Tibial nerve (tissue), 4 donors: ENCODE data around the gene GRIN2B. TPM values are rescaled to one million over a fixed set of nuclear protein-coding genes. Genes with fewer than 3 reads are reported as not detected.
A peak's percentile ranks its signal among the peaks of the same experiment; 100 is the strongest.

Source experiments
- DNase-seq, 2 donors: peaks; one replicate each; pipeline ENCODE4 v3.0.0-alpha.2; 2019; ENCODE audit warnings: low spot score in 2 of 2
- H3K27ac ChIP-seq, 4 donors: fragments of 200-600 bp; sonication (generic) in 3 of 4; one replicate each; pipeline ENCODE4 v1.5.1; 2017 to 2019; ENCODE audit warnings: mild to moderate bottlenecking in 1 of 4
- H3K27me3 ChIP-seq, 2 donors: fragments of 200-600 bp; sonication (generic) in 1 of 2; one replicate each; pipeline versions ENCODE4 v1.5.1 to v1.6.0; 2017 to 2019
- H3K36me3 ChIP-seq, 3 donors: fragments of 200-600 bp; sonication (generic); one replicate each; pipeline ENCODE4 v1.5.1; 2018 to 2019
- H3K4me1 ChIP-seq, 4 donors: fragments of 200-600 bp; sonication (generic) in 3 of 4; one replicate each; pipeline ENCODE4 v1.5.1; 2017 to 2019
- H3K4me3 ChIP-seq, 4 donors: fragments of 200-600 bp; sonication (generic) in 3 of 4; one replicate each; pipeline ENCODE4 v1.5.1; 2017 to 2019; ENCODE audit warnings: mild to moderate bottlenecking in 1 of 4, moderate library complexity in 1 of 4
- H3K9me3 ChIP-seq, 4 donors: fragments of 200-600 bp; sonication (generic) in 3 of 4; one replicate each; pipeline ENCODE4 v1.5.1; 2017 to 2019
- EP300 ChIP-seq, 2 donors: sonication (generic); formaldehyde crosslinking; IDR thresholded peaks; one replicate each; pipeline ENCODE4 v1.6.1; 2017; ENCODE audit warnings: antibody characterized with exemption in 2 of 2, mild to moderate bottlenecking in 1 of 2
- POLR2A ChIP-seq, 2 donors: fragments of 450-650 bp; IDR thresholded peaks; one replicate each; pipeline ENCODE4 v1.6.1; 2017; ENCODE audit warnings: antibody characterized with exemption in 2 of 2, mild to moderate bottlenecking in 2 of 2, moderate library complexity in 2 of 2
- WGBS, 2 donors: methylation state at CpG; one replicate each; pipeline ENCODE4 v1.1.5; 2018; 5-methylcytosine and 5-hydroxymethylcytosine counted together
- total RNA-seq, 4 donors: library from RNA; depleted of rRNA; stranded (reverse); fragments of >200 nt; gene quantifications; one replicate each; pipeline ENCODE4 v1.1.0, GENCODE V29; 2016
- TF ChIP-seq, protein P1 (sequence below), 5 experiments: fragments of 200-600 bp in 3 of 5; fragments of 450-650 bp in 2 of 5; sonication (generic) in 3 of 5; IDR thresholded peaks; one replicate each; pipeline ENCODE4 v1.5.1; 2016 to 2019; ENCODE audit warnings: antibody characterized with exemption in 5 of 5, mild to moderate bottlenecking in 3 of 5, moderate library complexity in 2 of 5

Gene GRIN2B
- total RNA-seq, 4 donors from 2014 or later: 0.39 to 2.6 (median 1.9) TPM

DNA sequence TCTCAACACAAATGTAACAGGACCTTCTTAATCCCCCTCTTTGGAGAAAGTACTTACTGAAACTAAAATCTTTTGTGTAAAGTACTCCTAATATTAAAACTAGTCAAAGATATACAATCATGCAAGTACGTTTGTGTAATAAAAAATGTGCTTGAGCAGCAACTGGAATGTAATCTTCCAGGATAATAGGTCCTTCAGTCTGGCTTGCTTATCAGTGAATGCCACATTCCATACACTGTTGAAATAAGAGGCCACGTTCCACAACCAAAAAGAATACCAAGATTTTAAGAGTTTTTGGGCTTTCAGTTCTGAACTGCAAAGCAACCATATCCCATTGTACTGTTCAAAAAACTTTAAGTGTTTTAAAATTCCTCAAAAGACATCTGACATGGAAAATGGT, 26.2 kb upstream of the GRIN2B start:
- Histone ChIP-seq H3K4me3 (no peak overlapping the region), H3K36me3 (no peaks in the 10 kb centered on the region), H3K9me3 (peaks cover 0 to 3% (median 0%) of the 10 kb centered on the region in 4 donors), H3K4me1 (no peaks in the 10 kb centered on the region), H3K27ac (no peak overlapping the region), H3K27me3 (no peaks in the 10 kb centered on the region)
- TF ChIP-seq POLR2A (IDR thresholded peaks at IDR 0.05) (no peak), EP300 (IDR thresholded peaks at IDR 0.05) (no peak)
- TF ChIP-seq, protein P1, sequence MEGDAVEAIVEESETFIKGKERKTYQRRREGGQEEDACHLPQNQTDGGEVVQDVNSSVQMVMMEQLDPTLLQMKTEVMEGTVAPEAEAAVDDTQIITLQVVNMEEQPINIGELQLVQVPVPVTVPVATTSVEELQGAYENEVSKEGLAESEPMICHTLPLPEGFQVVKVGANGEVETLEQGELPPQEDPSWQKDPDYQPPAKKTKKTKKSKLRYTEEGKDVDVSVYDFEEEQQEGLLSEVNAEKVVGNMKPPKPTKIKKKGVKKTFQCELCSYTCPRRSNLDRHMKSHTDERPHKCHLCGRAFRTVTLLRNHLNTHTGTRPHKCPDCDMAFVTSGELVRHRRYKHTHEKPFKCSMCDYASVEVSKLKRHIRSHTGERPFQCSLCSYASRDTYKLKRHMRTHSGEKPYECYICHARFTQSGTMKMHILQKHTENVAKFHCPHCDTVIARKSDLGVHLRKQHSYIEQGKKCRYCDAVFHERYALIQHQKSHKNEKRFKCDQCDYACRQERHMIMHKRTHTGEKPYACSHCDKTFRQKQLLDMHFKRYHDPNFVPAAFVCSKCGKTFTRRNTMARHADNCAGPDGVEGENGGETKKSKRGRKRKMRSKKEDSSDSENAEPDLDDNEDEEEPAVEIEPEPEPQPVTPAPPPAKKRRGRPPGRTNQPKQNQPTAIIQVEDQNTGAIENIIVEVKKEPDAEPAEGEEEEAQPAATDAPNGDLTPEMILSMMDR (IDR thresholded peaks at IDR 0.05): no peak
- no peak for DNase-seq
- WGBS, 2 donors: 30% methylated on average over 2 of the region's 2 CpGs

DNA sequence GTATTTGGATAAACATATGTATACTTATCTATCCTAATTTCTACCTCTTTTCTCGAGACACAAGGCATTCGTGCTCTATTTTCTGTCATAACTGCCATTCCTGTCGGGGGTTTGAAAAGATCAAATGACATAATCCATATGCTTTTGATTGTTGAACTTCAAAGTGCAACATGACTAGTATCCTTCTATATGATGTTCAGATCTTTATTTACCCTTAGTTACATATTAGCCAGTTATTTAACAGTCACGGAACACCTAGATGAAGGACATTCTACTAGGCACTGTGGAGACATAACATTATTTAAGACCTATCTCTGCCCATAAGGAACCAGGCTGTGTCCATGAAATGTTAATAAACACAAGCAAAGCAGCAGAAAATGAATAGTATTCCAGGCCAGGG, 11.2 kb upstream of the GRIN2B start:
- WGBS, 2 donors: 88 to 94% methylated on average over 4 of the region's 4 CpGs
- no peak overlapping the region for H3K4me3 ChIP-seq
- no peak overlapping the region for H3K27ac ChIP-seq
- TF ChIP-seq POLR2A (IDR thresholded peaks at IDR 0.05) (no peak), EP300 (IDR thresholded peaks at IDR 0.05) (no peak)
- TF ChIP-seq, protein P1 (IDR thresholded peaks at IDR 0.05): no peak
- H3K4me1 ChIP-seq: no peaks in the 10 kb centered on the region
- H3K27me3 ChIP-seq: no peaks in the 10 kb centered on the region
- DNase-seq: no peak
- H3K9me3 ChIP-seq: no peaks in the 10 kb centered on the region
- H3K36me3 ChIP-seq: no peaks in the 10 kb centered on the region

GRCh38 chr12:13992106-13992505, 10.7 kb upstream of the GRIN2B start:
- no peaks in the 10 kb centered on the region for H3K9me3 ChIP-seq
- H3K4me1 ChIP-seq: no peaks in the 10 kb centered on the region
- DNase-seq: no peak
- no peaks in the 10 kb centered on the region for H3K36me3 ChIP-seq
- H3K27ac ChIP-seq: no peak overlapping the region
- no peaks in the 10 kb centered on the region for H3K27me3 ChIP-seq
- TF ChIP-seq POLR2A (IDR thresholded peaks at IDR 0.05): no peak
- TF ChIP-seq, protein P1 (IDR thresholded peaks at IDR 0.05): no peak
- TF ChIP-seq EP300 (IDR thresholded peaks at IDR 0.05): no peak
- H3K4me3 ChIP-seq: no peak overlapping the region

- no peaks in the 10 kb centered on the region for H3K9me3 ChIP-seq
- no peak overlapping the region for H3K27ac ChIP-seq
- H3K4me1 ChIP-seq: peaks cover 0 to 12% (median under 1%) of the 10 kb centered on the region in 4 donors
- H3K4me3 ChIP-seq: no peak overlapping the region
- H3K36me3 ChIP-seq: no peaks in the 10 kb centered on the region
- 80 to 84% methylated on average over 3 of the region's 3 CpGs for WGBS, 2 donors
- TF ChIP-seq POLR2A (IDR thresholded peaks at IDR 0.05): no peak
- TF ChIP-seq, protein P1 (IDR thresholded peaks at IDR 0.05): no peak
- no peak for DNase-seq
- peaks cover 0 to 17% of the 10 kb centered on the region in 2 donors for H3K27me3 ChIP-seq
These were observed 4.6 kb upstream of the GRIN2B start for GRCh38 chr12:13986031-13986430.

GRCh38 chr12:13981990-13982389, 588 bp upstream of the GRIN2B start:
- H3K4me1 ChIP-seq: peaks cover 0 to 28% (median 3%) of the 10 kb centered on the region in 4 donors
- WGBS, 2 donors: 5% methylated on average over 26 of the region's 26 CpGs
- no peaks in the 10 kb centered on the region for H3K9me3 ChIP-seq
- H3K4me3 ChIP-seq: peak overlapping the region; percentile 26 to 54 (median 36)
- no peak for DNase-seq
- H3K36me3 ChIP-seq: no peaks in the 10 kb centered on the region
- H3K27ac ChIP-seq: no peak overlapping the region
- peaks cover 0 to 36% of the 10 kb centered on the region in 2 donors for H3K27me3 ChIP-seq
- TF ChIP-seq EP300 (IDR thresholded peaks at IDR 0.05): no peak
- TF ChIP-seq, protein P1 (IDR thresholded peaks at IDR 0.05): peak in 3 of 5 experiments; percentile 23 to 50 (median 32)
